Measurements from ENCODE around the gene RBM43.

DNA sequence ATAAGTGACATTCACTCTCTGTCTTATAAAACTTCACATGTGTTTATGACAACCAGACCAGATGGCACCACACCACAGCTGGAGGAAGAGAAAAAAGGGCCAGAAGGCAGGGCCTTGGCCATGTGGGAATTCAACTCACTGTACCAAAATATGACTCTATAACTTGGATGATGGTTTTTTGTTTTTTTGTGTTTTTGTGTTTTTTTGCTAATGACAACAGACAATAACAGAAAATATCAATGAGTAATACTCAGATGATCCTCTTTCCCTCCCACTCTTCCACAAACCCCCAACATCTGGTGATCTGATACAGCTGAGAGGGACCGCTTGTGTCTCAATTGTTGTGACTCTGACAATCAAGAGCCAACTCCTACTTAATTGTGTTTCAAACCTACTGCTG lies 15.4 kb upstream of the RBM43 start:
- TF ChIP-seq, protein P1, sequence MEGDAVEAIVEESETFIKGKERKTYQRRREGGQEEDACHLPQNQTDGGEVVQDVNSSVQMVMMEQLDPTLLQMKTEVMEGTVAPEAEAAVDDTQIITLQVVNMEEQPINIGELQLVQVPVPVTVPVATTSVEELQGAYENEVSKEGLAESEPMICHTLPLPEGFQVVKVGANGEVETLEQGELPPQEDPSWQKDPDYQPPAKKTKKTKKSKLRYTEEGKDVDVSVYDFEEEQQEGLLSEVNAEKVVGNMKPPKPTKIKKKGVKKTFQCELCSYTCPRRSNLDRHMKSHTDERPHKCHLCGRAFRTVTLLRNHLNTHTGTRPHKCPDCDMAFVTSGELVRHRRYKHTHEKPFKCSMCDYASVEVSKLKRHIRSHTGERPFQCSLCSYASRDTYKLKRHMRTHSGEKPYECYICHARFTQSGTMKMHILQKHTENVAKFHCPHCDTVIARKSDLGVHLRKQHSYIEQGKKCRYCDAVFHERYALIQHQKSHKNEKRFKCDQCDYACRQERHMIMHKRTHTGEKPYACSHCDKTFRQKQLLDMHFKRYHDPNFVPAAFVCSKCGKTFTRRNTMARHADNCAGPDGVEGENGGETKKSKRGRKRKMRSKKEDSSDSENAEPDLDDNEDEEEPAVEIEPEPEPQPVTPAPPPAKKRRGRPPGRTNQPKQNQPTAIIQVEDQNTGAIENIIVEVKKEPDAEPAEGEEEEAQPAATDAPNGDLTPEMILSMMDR (IDR thresholded peaks at IDR 0.05), result no peak
- TF ChIP-seq ZFX (IDR thresholded peaks at IDR 0.05; ENCODE audit: borderline replicate concordance), result no peak

All from 22Rv1 (cell line).